EH (cell line): ENCODE data around the gene ARHGAP4.
A peak's percentile ranks its signal among the peaks of the same experiment; 100 is the strongest.

Experiments
- DNase-seq: peaks from one replicate; pipeline ENCODE4 v3.0.0-alpha.2; 2015; ENCODE audit warnings: low read depth

ARHGAP4 gene

GRCh38 chrX:153905481-153906095 is 20.5 kb downstream of the ARHGAP4 start:
- DNase-seq: no peak

GRCh38 chrX:153903991-153904957 is 21.8 kb downstream of the ARHGAP4 start, which contains the start of gene AVPR2:
Gene AVPR2, plus strand, starts transcription at chrX:153904673. Its CDS starts 473 bp downstream, at chrX:153905146.
- no peak for DNase-seq

GRCh38 chrX:153903238-153903980 is 22.7 kb downstream of the ARHGAP4 start:
- DNase-seq: no peak

DNA sequence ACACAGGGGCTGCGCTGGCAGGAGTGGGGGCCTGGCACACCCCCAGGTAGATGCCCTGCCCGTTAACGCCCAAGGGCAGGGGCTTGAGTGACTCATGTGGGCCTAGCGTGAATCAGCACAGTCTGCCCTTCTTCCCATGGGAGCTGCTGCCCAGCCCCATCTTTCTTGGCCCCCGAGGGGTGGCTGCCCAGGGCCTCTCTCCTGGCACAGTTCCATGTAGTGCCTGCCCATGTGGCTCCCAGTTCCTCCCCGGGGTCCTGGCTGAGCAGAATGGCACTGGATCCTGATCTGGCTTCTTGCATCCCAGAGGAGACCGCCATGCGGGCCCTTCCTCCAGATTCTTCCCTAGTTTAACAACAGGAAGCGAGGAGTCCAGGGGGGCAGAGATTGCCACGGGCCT is 23.7 kb downstream of the ARHGAP4 start:
- no peak for DNase-seq

DNA sequence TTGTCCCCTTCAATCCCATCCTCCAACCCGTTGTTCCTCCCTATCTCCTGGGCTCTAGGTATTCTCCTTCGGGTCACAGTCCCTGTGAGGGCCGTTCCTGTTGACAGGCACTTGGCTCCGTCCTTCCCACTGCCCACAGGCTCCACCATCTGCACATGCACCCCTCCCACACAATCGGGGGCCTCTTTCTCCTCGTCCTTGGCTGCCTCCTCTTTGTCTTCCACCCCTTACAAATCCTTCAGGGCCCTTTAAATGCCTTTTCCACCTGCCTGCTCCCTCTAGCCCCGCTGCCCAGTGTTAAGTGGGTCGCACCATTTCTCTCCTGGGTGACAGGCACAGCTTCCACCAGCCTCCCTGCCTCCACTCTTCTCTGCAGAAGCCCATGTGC is 24.3 kb downstream of the ARHGAP4 start:
- DNase-seq: no peak

GRCh38 chrX:153900831-153901752 is 25.0 kb downstream of the ARHGAP4 start:
- peak; percentile 95 for DNase-seq

DNA sequence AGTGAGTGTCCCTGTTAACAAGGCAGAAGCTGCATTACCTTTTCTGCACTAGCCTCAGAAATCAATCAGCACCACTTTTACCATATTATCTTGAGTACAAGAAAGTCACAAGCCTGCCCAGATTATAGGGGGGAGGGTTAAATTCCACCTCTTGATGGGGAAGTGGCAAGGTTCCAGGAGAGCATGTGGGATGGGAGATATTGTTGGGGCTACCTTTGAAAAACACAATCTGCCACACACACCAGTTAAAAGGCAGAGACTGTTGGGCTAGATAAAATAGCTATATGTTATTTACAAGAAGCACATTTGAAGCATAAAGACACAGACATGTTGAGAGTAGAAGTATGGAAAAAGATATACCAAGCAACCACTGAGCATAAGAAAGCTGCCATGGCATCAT is 28.2 kb downstream of the ARHGAP4 start:
- no peak for DNase-seq

DNA sequence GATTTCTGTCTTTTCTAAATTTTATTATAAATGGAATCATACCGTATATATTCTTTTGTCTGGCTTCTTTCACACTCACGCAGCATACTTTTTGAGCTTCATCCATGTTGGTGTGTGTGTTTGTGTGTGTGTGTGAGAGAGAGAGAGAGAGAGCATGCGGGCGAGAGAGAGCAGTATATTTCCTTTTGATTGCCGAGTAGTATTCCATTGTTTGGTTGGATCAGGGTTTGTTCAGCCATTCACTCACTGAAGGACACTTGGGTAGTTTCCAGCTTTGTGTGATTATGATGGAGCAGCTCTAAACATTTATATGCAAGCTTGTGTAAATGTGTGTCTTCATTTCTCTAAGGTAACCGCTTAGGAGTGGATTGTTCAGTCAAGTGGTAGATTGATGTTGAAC is 36.9 kb downstream of the ARHGAP4 start:
- no peak for DNase-seq

DNA sequence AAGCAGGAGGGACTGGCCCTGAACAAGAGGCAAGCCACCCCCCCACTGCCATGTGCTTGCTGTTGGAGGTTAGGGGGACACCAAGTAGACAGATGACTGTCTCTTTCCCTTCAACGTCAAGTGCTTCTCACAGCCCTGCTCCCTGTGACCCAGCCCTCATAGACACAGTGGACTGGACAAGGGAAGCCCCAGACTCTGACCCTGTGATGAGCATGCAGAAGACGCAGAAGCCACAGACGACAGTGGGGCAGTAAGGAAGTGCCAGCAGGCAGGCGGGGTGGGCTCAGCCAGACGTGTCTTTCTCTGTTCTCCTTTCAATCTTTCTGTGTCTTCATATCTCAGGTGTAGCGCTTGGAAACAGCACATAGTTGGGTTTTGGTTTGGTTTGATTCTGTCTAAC is 37.7 kb downstream of the ARHGAP4 start:
- DNase-seq: no peak

- DNase-seq: peak; percentile 12
Observed at GRCh38 chrX:153887385-153887784, 38.7 kb downstream of the ARHGAP4 start.

DNA sequence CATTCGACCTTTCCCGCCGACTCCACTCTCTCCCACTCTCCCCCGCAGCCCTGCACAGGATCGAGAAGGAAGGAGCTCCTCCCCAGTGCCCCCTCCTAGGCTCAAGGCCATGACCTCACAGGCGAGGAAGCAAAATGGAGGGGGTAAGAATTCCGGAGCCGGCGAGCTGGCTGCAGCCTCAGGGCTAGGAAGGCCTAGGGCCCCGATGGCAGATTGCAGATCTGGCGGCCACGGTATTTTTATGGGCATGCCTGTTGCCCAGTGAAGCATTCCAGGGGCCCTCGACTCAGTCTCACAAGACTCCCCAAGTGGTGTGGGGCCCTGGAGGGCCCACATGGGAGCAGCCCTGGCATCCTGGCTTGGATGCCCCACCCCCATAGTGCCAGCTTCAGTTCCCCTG is 39.1 kb downstream of the ARHGAP4 start:
- peak; percentile 65 for DNase-seq

DNA sequence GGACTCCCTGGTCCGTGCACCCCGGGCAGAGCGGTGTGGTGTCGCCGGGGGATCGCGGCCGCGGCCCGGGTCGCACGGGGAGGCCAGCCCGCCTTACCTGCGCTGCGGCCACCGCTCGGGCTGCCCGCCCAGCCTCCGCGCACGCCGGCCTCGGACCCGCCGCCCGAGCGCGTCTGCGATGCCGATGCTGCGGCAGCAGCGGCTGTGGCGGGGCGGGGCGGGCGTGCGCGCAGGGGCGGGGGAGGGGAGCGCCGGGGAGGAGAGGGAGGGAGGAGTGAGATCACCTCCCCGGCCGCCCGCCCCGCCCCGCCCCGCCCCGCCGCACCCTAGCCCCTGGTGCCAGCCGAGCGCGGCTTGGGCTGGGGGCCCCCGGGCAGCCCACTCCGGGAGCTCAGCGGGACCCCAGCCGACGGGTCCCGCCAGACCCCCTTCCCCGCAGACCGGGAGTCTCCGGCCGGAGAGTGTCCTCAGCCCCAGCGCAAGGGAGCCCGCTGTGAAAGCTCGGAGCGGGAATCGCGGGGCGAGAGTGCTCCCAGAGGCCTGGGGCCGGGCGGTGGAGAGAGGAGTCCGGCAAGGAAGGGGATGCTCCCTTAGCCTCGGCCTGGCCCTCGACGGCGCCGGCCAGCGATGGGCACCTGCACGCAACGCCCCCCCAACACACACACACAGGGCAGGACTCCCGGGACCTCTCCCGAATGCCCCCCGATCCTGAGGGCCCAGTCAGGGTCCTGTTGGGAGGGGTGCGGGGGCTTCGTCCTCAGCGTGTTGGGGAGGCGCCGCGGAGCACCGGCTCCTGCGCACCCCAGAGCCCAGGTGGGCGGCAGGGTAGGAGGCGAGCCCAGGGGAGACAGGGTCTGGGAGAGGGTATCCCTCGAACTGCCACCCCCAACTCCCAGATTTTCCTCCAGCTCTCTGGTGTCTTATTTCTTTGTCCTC is 39.8 kb downstream of the ARHGAP4 start, which contains the start of gene L1CAM:
TSS of gene L1CAM (minus strand) at position 206 of the 936 bp plus-strand sequence. CDS start 10,337 bp downstream, outside the sequence.
- peak; percentile 28 for DNase-seq

DNA sequence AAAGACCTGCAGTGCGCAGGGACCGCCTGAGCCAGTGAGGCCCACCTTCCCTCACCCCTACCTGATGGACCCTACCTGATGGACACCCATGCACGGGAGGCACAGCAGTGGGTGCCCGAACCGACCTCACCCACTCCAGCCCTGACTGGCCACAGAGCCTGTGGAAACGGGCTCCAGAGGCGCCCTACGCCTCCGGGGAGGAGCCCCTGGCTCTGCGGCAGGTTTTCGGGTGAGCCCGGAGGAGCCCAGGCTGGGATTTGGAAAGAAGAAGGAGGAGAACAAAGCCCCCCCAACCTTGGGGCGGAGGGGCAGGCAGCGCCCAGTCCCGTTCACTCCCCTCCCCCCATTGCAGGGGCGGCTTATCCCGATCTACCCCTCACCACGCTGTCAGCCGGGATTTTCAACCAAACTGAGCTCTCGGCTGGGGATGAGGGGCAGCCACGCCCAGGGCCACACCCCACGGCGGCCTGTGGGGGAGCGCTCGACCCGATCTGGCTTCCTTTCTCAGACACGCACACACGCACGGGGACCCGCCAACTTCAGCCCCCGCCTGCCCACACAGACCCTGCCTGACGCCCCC is 40.8 kb downstream of the ARHGAP4 start:
- no peak for DNase-seq

GRCh38 chrX:153884590-153884989 is 41.5 kb downstream of the ARHGAP4 start:
- no peak for DNase-seq

- DNase-seq: no peak
Observed at GRCh38 chrX:153884136-153884535, 41.9 kb downstream of the ARHGAP4 start.

DNA sequence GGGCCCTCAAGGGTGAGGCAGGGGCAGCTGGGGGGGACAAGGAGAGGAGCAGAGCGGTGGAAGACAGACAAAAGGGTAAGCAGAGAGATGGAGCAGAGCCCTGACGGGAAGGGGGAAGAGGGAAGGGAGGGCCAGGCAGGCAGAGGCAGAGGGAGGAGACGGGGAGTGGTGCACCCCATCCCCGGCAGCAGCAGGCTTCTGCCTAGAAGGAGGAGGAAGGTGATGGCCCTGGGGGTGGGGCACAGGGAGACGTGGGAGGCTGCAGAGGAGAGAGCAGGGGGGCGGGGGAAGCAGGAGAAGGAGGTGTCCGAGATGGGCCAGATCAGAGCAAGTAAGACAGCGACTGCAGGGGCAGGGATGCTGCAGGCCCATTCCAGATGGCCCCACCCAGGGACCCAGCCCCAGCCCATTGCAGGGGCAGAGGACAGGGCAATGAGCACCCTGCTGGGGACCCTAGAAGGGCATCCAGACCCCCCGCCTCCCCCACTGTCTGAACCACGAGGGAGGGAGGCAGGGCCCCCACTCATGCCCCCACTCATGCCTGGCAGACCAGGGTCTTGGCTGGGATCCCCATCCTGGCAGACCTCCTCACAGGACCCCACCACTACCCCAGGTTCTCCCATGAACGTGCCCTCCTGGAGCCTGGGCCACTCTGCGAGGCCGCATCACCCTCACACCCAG is 42.8 kb downstream of the ARHGAP4 start:
- no peak for DNase-seq

GRCh38 chrX:153882557-153882956 is 43.5 kb downstream of the ARHGAP4 start:
- no peak for DNase-seq

DNA sequence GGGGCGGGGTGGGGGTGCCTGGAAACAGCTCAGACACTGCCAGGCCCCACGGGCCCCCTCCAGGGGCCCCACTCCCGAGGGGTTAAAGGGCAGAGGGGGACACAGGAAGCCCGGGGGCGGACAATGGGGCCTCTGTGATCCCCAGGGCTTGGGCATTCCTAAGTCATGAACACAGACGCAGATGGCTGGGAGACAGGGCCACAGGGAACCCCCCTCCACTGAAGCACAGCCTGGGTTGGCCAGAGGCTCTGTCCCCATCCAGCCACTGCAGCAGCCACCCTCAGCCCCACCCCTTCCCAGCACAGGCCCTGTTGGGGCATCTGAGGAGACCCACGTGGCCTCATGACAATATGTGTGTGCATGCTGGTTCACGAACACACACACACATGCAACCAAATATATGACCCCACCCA is 44.0 kb downstream of the ARHGAP4 start:
- peak; percentile 55 for DNase-seq

GRCh38 chrX:153881281-153881680 is 44.8 kb downstream of the ARHGAP4 start:
- DNase-seq: no peak
